ENCODE measurements around the gene UNC80.

GRCh38 chr2:209976698-209977385, 205.2 kb downstream of the UNC80 start:
- TF ChIP-seq CTCF (IDR thresholded peaks at IDR 0.05) (no peak), POLR2A (IDR thresholded peaks at IDR 0.05) (no peak)

Data from lower leg skin (tissue), 3 donors.